HepG2 (cell line): ENCODE results near the gene TMF1. TPM values are rescaled to one million over a fixed set of nuclear protein-coding genes. Genes with fewer than 3 reads are reported as not detected.
A peak's percentile ranks its signal among the peaks of the same experiment; 100 is the strongest.

Experiments used
- ARID4A ChIP-seq: sonication (generic); formaldehyde crosslinking; IDR thresholded peaks from 2 replicates; pipeline ENCODE4 v1.5.0; 2020; ENCODE audit warnings: mild to moderate bottlenecking, missing genetic modification reagents, borderline replicate concordance
- ATF7-NPFF ChIP-seq: sonication (generic); formaldehyde crosslinking; IDR thresholded peaks from 2 replicates; pipeline ENCODE4 v1.8.1; 2023; ENCODE audit warnings: mild to moderate bottlenecking, low read depth, missing genetic modification reagents, moderate library complexity
- ETV6 ChIP-seq: sonication (generic); formaldehyde crosslinking; conservative IDR thresholded peaks from 2 replicates; pipeline ENCODE4 v1.4.0; 2020; ENCODE audit warnings: missing genetic modification reagents
- FOXM1 ChIP-seq: sonication (generic); formaldehyde crosslinking; IDR thresholded peaks from 2 replicates; pipeline ENCODE4 v1.5.0; 2020; ENCODE audit warnings: missing genetic modification reagents
- JUND ChIP-seq: sonication (generic); formaldehyde crosslinking; IDR thresholded peaks from 2 replicates; pipeline ENCODE4 v1.8.0; 2022; ENCODE audit warnings: mild to moderate bottlenecking, missing genetic modification reagents
- KLF15 ChIP-seq: sonication (generic); formaldehyde crosslinking; IDR thresholded peaks from 2 replicates; pipeline ENCODE4 v1.8.1; 2023; ENCODE audit warnings: borderline replicate concordance, mild to moderate bottlenecking, inconsistent platforms, missing genetic modification reagents, mixed read lengths
- MEIS2 ChIP-seq: sonication (generic); formaldehyde crosslinking; IDR thresholded peaks from 2 replicates; pipeline ENCODE4 v1.9.0; 2021; ENCODE audit warnings: mild to moderate bottlenecking, missing genetic modification reagents
- MXD3 ChIP-seq: IDR thresholded peaks from 2 replicates; pipeline ENCODE4 v1.6.1; 2016; ENCODE audit warnings: mild to moderate bottlenecking, missing biosample characterization, missing genetic modification reagents
- RFXANK ChIP-seq: IDR thresholded peaks from 2 replicates; pipeline ENCODE4 v1.6.1; 2016
- SATB2 ChIP-seq: sonication (generic); formaldehyde crosslinking; IDR thresholded peaks from 2 replicates; pipeline ENCODE4 v1.5.0; 2020; ENCODE audit warnings: missing genetic modification reagents
- SMAD9 ChIP-seq: sonication (generic); formaldehyde crosslinking; IDR thresholded peaks from 2 replicates; pipeline ENCODE4 v1.5.1; 2020; ENCODE audit warnings: mild to moderate bottlenecking, missing genetic modification reagents
- THAP11 ChIP-seq: IDR thresholded peaks from 2 replicates; pipeline ENCODE4 v1.6.1; 2016; ENCODE audit warnings: missing biosample characterization, missing genetic modification reagents
- ZNF138 ChIP-seq: sonication (generic); formaldehyde crosslinking; IDR thresholded peaks from 2 replicates; pipeline ENCODE4 v1.5.0; 2020; ENCODE audit warnings: mild to moderate bottlenecking, low read depth, missing genetic modification reagents
- ZNF251 ChIP-seq: sonication (generic); formaldehyde crosslinking; IDR thresholded peaks from 2 replicates; pipeline ENCODE4 v1.9.0; 2021; ENCODE audit warnings: mild to moderate bottlenecking, missing genetic modification reagents
- ZNF564 ChIP-seq: sonication (generic); formaldehyde crosslinking; IDR thresholded peaks from 2 replicates; pipeline ENCODE4 v1.8.1; 2023; ENCODE audit warnings: mild to moderate bottlenecking, missing genetic modification reagents
- ZNF772 ChIP-seq: sonication (generic); formaldehyde crosslinking; IDR thresholded peaks from 2 replicates; pipeline ENCODE4 v1.5.0; 2020; ENCODE audit warnings: mild to moderate bottlenecking, missing genetic modification reagents
- ZNF775 ChIP-seq: sonication (generic); formaldehyde crosslinking; IDR thresholded peaks from 2 replicates; pipeline ENCODE4 v1.4.0; 2020; ENCODE audit warnings: missing genetic modification reagents, mild to moderate bottlenecking, moderate library complexity, borderline replicate concordance
- ZSCAN9 ChIP-seq: IDR thresholded peaks from 2 replicates; pipeline ENCODE4 v1.6.1; 2016; ENCODE audit warnings: borderline replicate concordance
- polyA plus RNA-seq, 8 experiments: library from polyadenylated mRNA; depleted of rRNA in 3 of 8; stranded (reverse) in 7 of 8; unstranded in 1 of 8; fragments of >200 nt; fragmentation: Illumina TruSeq in 4 of 8; extraction: Trizol in 4 of 8; gene quantifications; 2 replicates each; pipeline versions ENCODE4 v1.2.1 to v1.2.3, GENCODE V29; 2011 to 2016; ENCODE audit warnings: low read depth in 4 of 8, missing spikeins in 1 of 8, mixed read lengths in 1 of 8; ENCODE audit not compliant: insufficient read depth in 1 of 8
- total RNA-seq, 5 experiments: library from RNA; depleted of rRNA; stranded (reverse); fragments of >200 nt; fragmentation: Illumina TruSeq; extraction: Trizol; gene quantifications; 2 replicates each; pipeline ENCODE4 v1.2.3, GENCODE V29; 2016; ENCODE audit warnings: low read depth in 1 of 5
- TF ChIP-seq, protein P1 (sequence below): sonication (generic); formaldehyde crosslinking; conservative IDR thresholded peaks from 2 replicates; pipeline ENCODE4 v1.4.0; 2020; ENCODE audit warnings: missing genetic modification reagents
- TF ChIP-seq, protein P2 (sequence below): sonication (generic); formaldehyde crosslinking; IDR thresholded peaks from 2 replicates; pipeline ENCODE4 v1.5.1; 2020; ENCODE audit warnings: mild to moderate bottlenecking, missing genetic modification reagents, moderate library complexity

TMF1 gene
- total and polyA plus RNA-seq, 2 of the 13 experiments (the other 11 are each of a cell fraction or from before 2014, with no cell fraction given) = 12.1 to 38.4 TPM

- no peak for TF ChIP-seq ZNF564 (CRISPR knock-in tag)
- no peak for TF ChIP-seq MEIS2 (CRISPR knock-in tag)
- peak; percentile 90 for TF ChIP-seq ARID4A (CRISPR knock-in tag)
- 0 out of 2 replicates have a peak, but pooled peaks have one; percentile 67 for TF ChIP-seq ZNF138 (CRISPR knock-in tag)
- TF ChIP-seq, protein P1, sequence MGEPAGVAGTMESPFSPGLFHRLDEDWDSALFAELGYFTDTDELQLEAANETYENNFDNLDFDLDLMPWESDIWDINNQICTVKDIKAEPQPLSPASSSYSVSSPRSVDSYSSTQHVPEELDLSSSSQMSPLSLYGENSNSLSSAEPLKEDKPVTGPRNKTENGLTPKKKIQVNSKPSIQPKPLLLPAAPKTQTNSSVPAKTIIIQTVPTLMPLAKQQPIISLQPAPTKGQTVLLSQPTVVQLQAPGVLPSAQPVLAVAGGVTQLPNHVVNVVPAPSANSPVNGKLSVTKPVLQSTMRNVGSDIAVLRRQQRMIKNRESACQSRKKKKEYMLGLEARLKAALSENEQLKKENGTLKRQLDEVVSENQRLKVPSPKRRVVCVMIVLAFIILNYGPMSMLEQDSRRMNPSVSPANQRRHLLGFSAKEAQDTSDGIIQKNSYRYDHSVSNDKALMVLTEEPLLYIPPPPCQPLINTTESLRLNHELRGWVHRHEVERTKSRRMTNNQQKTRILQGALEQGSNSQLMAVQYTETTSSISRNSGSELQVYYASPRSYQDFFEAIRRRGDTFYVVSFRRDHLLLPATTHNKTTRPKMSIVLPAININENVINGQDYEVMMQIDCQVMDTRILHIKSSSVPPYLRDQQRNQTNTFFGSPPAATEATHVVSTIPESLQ (CRISPR knock-in tag) = no peak
- no peak for TF ChIP-seq SATB2 (CRISPR knock-in tag)
- TF ChIP-seq THAP11 (CRISPR knock-in tag) = peak; percentile 82
- no peak for TF ChIP-seq ATF7-NPFF (CRISPR knock-in tag)
- TF ChIP-seq ZNF772 (CRISPR knock-in tag) = peak; percentile 77
- no peak for TF ChIP-seq SMAD9
- TF ChIP-seq ZNF775 (CRISPR knock-in tag) = no peak
- TF ChIP-seq, protein P2, sequence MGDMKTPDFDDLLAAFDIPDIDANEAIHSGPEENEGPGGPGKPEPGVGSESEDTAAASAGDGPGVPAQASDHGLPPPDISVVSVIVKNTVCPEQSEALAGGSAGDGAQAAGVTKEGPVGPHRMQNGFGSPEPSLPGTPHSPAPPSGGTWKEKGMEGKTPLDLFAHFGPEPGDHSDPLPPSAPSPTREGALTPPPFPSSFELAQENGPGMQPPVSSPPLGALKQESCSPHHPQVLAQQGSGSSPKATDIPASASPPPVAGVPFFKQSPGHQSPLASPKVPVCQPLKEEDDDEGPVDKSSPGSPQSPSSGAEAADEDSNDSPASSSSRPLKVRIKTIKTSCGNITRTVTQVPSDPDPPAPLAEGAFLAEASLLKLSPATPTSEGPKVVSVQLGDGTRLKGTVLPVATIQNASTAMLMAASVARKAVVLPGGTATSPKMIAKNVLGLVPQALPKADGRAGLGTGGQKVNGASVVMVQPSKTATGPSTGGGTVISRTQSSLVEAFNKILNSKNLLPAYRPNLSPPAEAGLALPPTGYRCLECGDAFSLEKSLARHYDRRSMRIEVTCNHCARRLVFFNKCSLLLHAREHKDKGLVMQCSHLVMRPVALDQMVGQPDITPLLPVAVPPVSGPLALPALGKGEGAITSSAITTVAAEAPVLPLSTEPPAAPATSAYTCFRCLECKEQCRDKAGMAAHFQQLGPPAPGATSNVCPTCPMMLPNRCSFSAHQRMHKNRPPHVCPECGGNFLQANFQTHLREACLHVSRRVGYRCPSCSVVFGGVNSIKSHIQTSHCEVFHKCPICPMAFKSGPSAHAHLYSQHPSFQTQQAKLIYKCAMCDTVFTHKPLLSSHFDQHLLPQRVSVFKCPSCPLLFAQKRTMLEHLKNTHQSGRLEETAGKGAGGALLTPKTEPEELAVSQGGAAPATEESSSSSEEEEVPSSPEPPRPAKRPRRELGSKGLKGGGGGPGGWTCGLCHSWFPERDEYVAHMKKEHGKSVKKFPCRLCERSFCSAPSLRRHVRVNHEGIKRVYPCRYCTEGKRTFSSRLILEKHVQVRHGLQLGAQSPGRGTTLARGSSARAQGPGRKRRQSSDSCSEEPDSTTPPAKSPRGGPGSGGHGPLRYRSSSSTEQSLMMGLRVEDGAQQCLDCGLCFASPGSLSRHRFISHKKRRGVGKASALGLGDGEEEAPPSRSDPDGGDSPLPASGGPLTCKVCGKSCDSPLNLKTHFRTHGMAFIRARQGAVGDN = peak; percentile 89
- no peak for TF ChIP-seq ZNF251 (CRISPR knock-in tag)
- TF ChIP-seq RFXANK (CRISPR knock-in tag) = no peak
- TF ChIP-seq JUND (CRISPR knock-in tag) = 0 out of 2 replicates have a peak, but pooled peaks have one; percentile 4
- no peak for TF ChIP-seq ETV6
- no peak; the same call in 1 of the 2 replicates for TF ChIP-seq ZSCAN9 (CRISPR knock-in tag)
- TF ChIP-seq KLF15 (CRISPR knock-in tag) = no peak
- peak; percentile 56; the same call in 1 of the 2 replicates for TF ChIP-seq MXD3 (CRISPR knock-in tag)
- TF ChIP-seq FOXM1 (CRISPR knock-in tag) = no peak
Observed at GRCh38 chr3:69051756-69052471, at the start of gene TMF1 (continued).
